ENCODE results near the gene RBM6. TPM values are rescaled to one million over a fixed set of nuclear protein-coding genes. Genes with fewer than 3 reads are reported as not detected.

RBM6 gene
- total RNA-seq, 2 experiments from 2014 or later: 99.3 to 106 TPM

- H3K4me1 Mint-ChIP-seq (ENCODE audit: low read depth): peaks cover 6% of the 10 kb centered on the region
- DNase-seq: no peak
- H3K4me3 Mint-ChIP-seq: no peak overlapping the region
- H3K36me3 Mint-ChIP-seq (ENCODE audit: low read depth): peaks cover 89% of the 10 kb centered on the region
- Histone ChIP-seq H3K27ac (ENCODE audit: low read depth in 1 of 2, low read length in 2 of 2) (no peak overlapping the region), H3K4me1 (ENCODE audit: insufficient read depth, low read length) (peaks cover 7% of the 10 kb centered on the region), H3K9me3 (ENCODE audit: control insufficient read depth in 1 of 2, insufficient read depth in 1 of 2, low read length in 2 of 2) (no peaks in the 10 kb centered on the region), H3K36me3 (ENCODE audit: insufficient read depth, low read length) (peaks cover 84% of the 10 kb centered on the region), H3K27me3 (ENCODE audit: control insufficient read depth in 1 of 2, insufficient read depth in 2 of 2, low read length in 2 of 2) (no peaks in the 10 kb centered on the region), H3K4me3 (ENCODE audit: low read length) (no peak overlapping the region)
- intact Hi-C loops (cut with DNase I, micrococcal nuclease): no loop called here
- H3K9me3 Mint-ChIP-seq: no peaks in the 10 kb centered on the region
- no peak overlapping the region for H3K27ac Mint-ChIP-seq
- ATAC-seq (ENCODE audit: poor library complexity): no peak
- ChIA-PET CTCF (interaction anchor here (0.7 kb wide), 1 partner anchor 43 kb away, joined by 3 read pairs; no protein-coding TSS in a partner anchor), POLR2A (no interaction called here)
- H3K27me3 Mint-ChIP-seq: no peaks in the 10 kb centered on the region
- TF ChIP-seq CTCF (IDR thresholded peaks at IDR 0.05): no peak
Observed at GRCh38 chr3:50117120-50117519, 177.2 kb downstream of the RBM6 start.

GRCh38 chr3:50118237-50118636 is 178.3 kb downstream of the RBM6 start:
- peaks cover 7% of the 10 kb centered on the region for H3K4me1 ChIP-seq (ENCODE audit: insufficient read depth, low read length)
- H3K9me3 ChIP-seq (ENCODE audit: control insufficient read depth in 1 of 2, insufficient read depth in 1 of 2, low read length in 2 of 2): no peaks in the 10 kb centered on the region
- no peak overlapping the region for H3K27ac ChIP-seq (ENCODE audit: low read depth in 1 of 2, low read length in 2 of 2)
- TF ChIP-seq CTCF (IDR thresholded peaks at IDR 0.05): no peak
- H3K27me3 ChIP-seq (ENCODE audit: control insufficient read depth in 1 of 2, insufficient read depth in 2 of 2, low read length in 2 of 2): no peaks in the 10 kb centered on the region
- no peak overlapping the region for H3K4me3 ChIP-seq (ENCODE audit: low read length)
- Mint-ChIP-seq H3K27ac (no peak overlapping the region), H3K9me3 (no peaks in the 10 kb centered on the region), H3K4me1 (ENCODE audit: low read depth) (peaks cover 6% of the 10 kb centered on the region), H3K27me3 (no peaks in the 10 kb centered on the region), H3K4me3 (no peak overlapping the region), H3K36me3 (ENCODE audit: low read depth) (peaks cover 79% of the 10 kb centered on the region)
- peaks cover 73% of the 10 kb centered on the region for H3K36me3 ChIP-seq (ENCODE audit: insufficient read depth, low read length)
- ATAC-seq (ENCODE audit: poor library complexity) (no peak), DNase-seq (no peak)
- POLR2A ChIA-PET: no interaction called here
- intact Hi-C loops (cut with DNase I, micrococcal nuclease): no loop called here
- CTCF ChIA-PET: no interaction called here

- intact Hi-C loops (cut with DNase I, micrococcal nuclease): loop anchor here in 1 of 2 experiments (2.0 kb wide), 2 partner anchors 69 to 107 kb away; no protein-coding TSS in a partner anchor
- Histone ChIP-seq H3K9me3 (ENCODE audit: control insufficient read depth in 1 of 2, insufficient read depth in 1 of 2, low read length in 2 of 2) (no peaks in the 10 kb centered on the region), H3K4me3 (ENCODE audit: low read length) (no peak overlapping the region), H3K36me3 (ENCODE audit: insufficient read depth, low read length) (peaks cover 58% of the 10 kb centered on the region), H3K4me1 (ENCODE audit: insufficient read depth, low read length) (peaks cover 7% of the 10 kb centered on the region), H3K27ac (ENCODE audit: low read depth in 1 of 2, low read length in 2 of 2) (no peak overlapping the region), H3K27me3 (ENCODE audit: control insufficient read depth in 1 of 2, insufficient read depth in 2 of 2, low read length in 2 of 2) (no peaks in the 10 kb centered on the region)
- CTCF ChIA-PET: interaction anchor here (0.6 kb wide), 1 partner anchor 26 kb away, joined by 3 read pairs; no protein-coding TSS in a partner anchor
- Mint-ChIP-seq H3K36me3 (ENCODE audit: low read depth) (peaks cover 65% of the 10 kb centered on the region), H3K27ac (no peak overlapping the region), H3K27me3 (no peaks in the 10 kb centered on the region), H3K4me3 (no peak overlapping the region), H3K4me1 (ENCODE audit: low read depth) (peaks cover 6% of the 10 kb centered on the region), H3K9me3 (no peaks in the 10 kb centered on the region)
- DNase-seq (no peak), ATAC-seq (ENCODE audit: poor library complexity) (no peak)
- POLR2A ChIA-PET: no interaction called here
- TF ChIP-seq CTCF (IDR thresholded peaks at IDR 0.05): no peak
Observed at GRCh38 chr3:50119786-50120185, 179.8 kb downstream of the RBM6 start.

All from CD4-positive, alpha-beta T cell (primary cell).